Spleen (tissue), 11 donors: ENCODE results near the gene CDC42BPA. TPM values are rescaled to one million over a fixed set of nuclear protein-coding genes. Genes with fewer than 3 reads are reported as not detected.

ENCODE experiments used
- DNase-seq: peaks from one replicate; pipeline ENCODE4 v3.0.0-alpha.2; 2020
- H3K27ac ChIP-seq, 8 donors: fragments of 200-600 bp; sonication (generic) in 7 of 8; 1 replicate in 4 of 8; 2 replicates in 4 of 8; pipeline versions ENCODE4 v1.5.0 to v1.8.0; 2016 to 2021; ENCODE audit warnings: inconsistent platforms in 4 of 8, mild to moderate bottlenecking in 4 of 8, moderate library complexity in 1 of 8
- H3K27me3 ChIP-seq, 7 donors: fragments of 200-600 bp; sonication (generic) in 6 of 7; replicated peaks in 1 of 7; 1 replicate in 4 of 7; 2 replicates in 3 of 7; pipeline versions ENCODE4 v1.5.0 to v1.8.0; 2016 to 2021; ENCODE audit warnings: inconsistent platforms in 3 of 7, mild to moderate bottlenecking in 1 of 7
- H3K36me3 ChIP-seq, 6 donors: fragments of 200-600 bp; sonication (generic) in 5 of 6; 1 replicate in 4 of 6; 2 replicates in 2 of 6; pipeline versions ENCODE4 v1.5.0 to v1.8.0; 2016 to 2021; ENCODE audit warnings: inconsistent platforms in 2 of 6
- H3K4me1 ChIP-seq, 6 donors: fragments of 200-600 bp; sonication (generic) in 5 of 6; 1 replicate in 3 of 6; 2 replicates in 3 of 6; pipeline versions ENCODE4 v1.5.0 to v1.8.0; 2016 to 2021; ENCODE audit warnings: inconsistent platforms in 3 of 6
- H3K4me3 ChIP-seq, 8 donors: fragments of 200-600 bp; sonication (generic) in 7 of 8; 1 replicate in 4 of 8; 2 replicates in 4 of 8; pipeline versions ENCODE4 v1.5.0 to v1.8.0; 2016 to 2021; ENCODE audit warnings: inconsistent platforms in 4 of 8, mild to moderate bottlenecking in 4 of 8, moderate library complexity in 2 of 8
- H3K9me3 ChIP-seq, 8 donors: fragments of 200-600 bp; sonication (generic) in 7 of 8; 1 replicate in 4 of 8; 2 replicates in 4 of 8; pipeline versions ENCODE4 v1.5.0 to v1.8.0; 2016 to 2021; ENCODE audit warnings: inconsistent platforms in 4 of 8
- CTCF ChIP-seq, 11 experiments: fragments of 200-600 bp in 7 of 11; fragments of 450-650 bp in 4 of 11; sonication (generic) in 4 of 11; IDR thresholded peaks in 8 of 11; conservative IDR thresholded peaks in 3 of 11; 1 replicate in 7 of 11; 2 replicates in 4 of 11; pipeline versions ENCODE4 v1.4.0 to v1.8.0; 2016 to 2021; ENCODE audit warnings: antibody characterized with exemption in 11 of 11, inconsistent platforms in 4 of 11, mild to moderate bottlenecking in 1 of 11
- POLR2A ChIP-seq, 3 donors: fragments of 450-650 bp; IDR thresholded peaks; one replicate each; pipeline ENCODE4 v1.5.1; 2017; ENCODE audit warnings: antibody characterized with exemption in 3 of 3, mild to moderate bottlenecking in 1 of 3
- POLR2AphosphoS5 ChIP-seq, 3 donors: sonication (generic); formaldehyde crosslinking; IDR thresholded peaks; one replicate each; pipeline ENCODE4 v1.5.1; 2017; ENCODE audit warnings: antibody characterized with exemption in 3 of 3
- whole genome bisulfite sequencing, 5 donors: extraction: QIAGEN DNeasy Blood & Tissue Kit in 3 of 5; methylation state at CpG; one replicate each; pipeline versions ENCODE4 v1.1.5 to v1.1.7; 2013 to 2018; 5-methylcytosine and 5-hydroxymethylcytosine counted together
- intact Hi-C: fragments of 100-400 bp; cut with DNase I; formaldehyde crosslinking; loops from one replicate; pipeline ENCODE4 v1.15.0; 2023; ENCODE audit warnings: low total_unique reads
- polyA plus RNA-seq, 3 donors: library from polyadenylated mRNA; stranded (reverse); fragments of 200-250 nt; gene quantifications; one replicate each; pipeline ENCODE4 v1.2.1, GENCODE V29; 2013
- total RNA-seq, 7 donors: library from RNA; depleted of rRNA in 3 of 7; stranded (reverse); fragments of >200 nt in 3 of 7; fragmentation: NEBNext Ultra II Directional in 4 of 7; extraction: Animal tissue kit (Norgen Biotek cat#: 25700) in 4 of 7; gene quantifications; one replicate each; pipeline versions ENCODE4 v1.1.0 to v1.2.1, GENCODE V29; 2016 to 2021
- donor health status: healthy with polysubstance abuse.
- donor health status: DM: no; HTN: no; CAD: no; lungs with moderate emphysema.
- donor health status: DM: no; HTN: no; CAD: no.
- donor health status: Bipolar disorder and iron deficiency.
- donor health status: healthy.
- donor health status: DM: no; HTN: no; CAD: no.
- donor health status: DM: yes; HTN: yes; CAD: no.

Gene CDC42BPA
- total and polyA plus RNA-seq, 10 donors = 1.1 to 36.4 (median 27.6) TPM

- no peak for DNase-seq
- H3K9me3 ChIP-seq = no peaks in the 10 kb centered on the region
- WGBS, 5 donors = 84 to 96% (median 86%) methylated on average over 8 of the region's 8 CpGs
- H3K27ac ChIP-seq = no peak overlapping the region
- no peak for TF ChIP-seq CTCF (IDR thresholded peaks at IDR 0.05 in 8 of 11, conservative IDR thresholded peaks at IDR 0.05 in 3 of 11)
- no peak for TF ChIP-seq POLR2A (IDR thresholded peaks at IDR 0.05)
- TF ChIP-seq POLR2AphosphoS5 (IDR thresholded peaks at IDR 0.05) = no peak
- no peaks in the 10 kb centered on the region for H3K36me3 ChIP-seq
- H3K4me1 ChIP-seq = no peaks in the 10 kb centered on the region
- H3K27me3 ChIP-seq = no peaks in the 10 kb centered on the region
- H3K4me3 ChIP-seq = no peak overlapping the region
- intact Hi-C loops = no loop called here
Observed at GRCh38 chr1:227365473-227366431, 47.5 kb upstream of the CDC42BPA start.

- Histone ChIP-seq H3K27me3 (no peaks in the 10 kb centered on the region), H3K4me1 (no peaks in the 10 kb centered on the region), H3K9me3 (no peaks in the 10 kb centered on the region), H3K36me3 (no peaks in the 10 kb centered on the region), H3K4me3 (no peak overlapping the region), H3K27ac (no peak overlapping the region)
- 77 to 86% (median 82%) methylated on average over 2 of the region's 2 CpGs for WGBS, 5 donors
- intact Hi-C loops = no loop called here
- TF ChIP-seq POLR2A (IDR thresholded peaks at IDR 0.05) (no peak), CTCF (IDR thresholded peaks at IDR 0.05 in 8 of 11, conservative IDR thresholded peaks at IDR 0.05 in 3 of 11) (no peak), POLR2AphosphoS5 (IDR thresholded peaks at IDR 0.05) (no peak)
- no peak for DNase-seq
Observed at GRCh38 chr1:227364657-227365056, 46.4 kb upstream of the CDC42BPA start.

- Histone ChIP-seq H3K4me3 (no peak overlapping the region), H3K27ac (no peak overlapping the region), H3K4me1 (no peaks in the 10 kb centered on the region), H3K27me3 (no peaks in the 10 kb centered on the region), H3K36me3 (no peaks in the 10 kb centered on the region), H3K9me3 (no peaks in the 10 kb centered on the region)
- DNase-seq = no peak
- intact Hi-C loops = no loop called here
- 92 to 96% (median 95%) methylated on average over 7 of the region's 7 CpGs for WGBS, 5 donors
- TF ChIP-seq CTCF (IDR thresholded peaks at IDR 0.05 in 8 of 11, conservative IDR thresholded peaks at IDR 0.05 in 3 of 11) (no peak), POLR2A (IDR thresholded peaks at IDR 0.05) (no peak), POLR2AphosphoS5 (IDR thresholded peaks at IDR 0.05) (no peak)
Observed at GRCh38 chr1:227363825-227364224, 45.5 kb upstream of the CDC42BPA start.

- peaks cover 0 to 10% (median 1%) of the 10 kb centered on the region in 6 donors for H3K4me1 ChIP-seq
- WGBS, 5 donors = 50 to 80% (median 77%) methylated on average over 1 of the region's 1 CpG
- no peak overlapping the region for H3K4me3 ChIP-seq
- TF ChIP-seq CTCF (IDR thresholded peaks at IDR 0.05 in 8 of 11, conservative IDR thresholded peaks at IDR 0.05 in 3 of 11) (no peak), POLR2A (IDR thresholded peaks at IDR 0.05) (no peak), POLR2AphosphoS5 (IDR thresholded peaks at IDR 0.05) (no peak)
- DNase-seq = no peak
- H3K27ac ChIP-seq = no peak overlapping the region
- intact Hi-C loops = no loop called here
- no peaks in the 10 kb centered on the region for H3K9me3 ChIP-seq
- H3K36me3 ChIP-seq = no peaks in the 10 kb centered on the region
- H3K27me3 ChIP-seq = no peaks in the 10 kb centered on the region
Observed at GRCh38 chr1:227362039-227362438, 43.7 kb upstream of the CDC42BPA start.
